ENCODE results near the gene ZNRF4. TPM values are rescaled to one million over a fixed set of nuclear protein-coding genes. Genes with fewer than 3 reads are reported as not detected.

ZNRF4 gene
- total and polyA plus RNA-seq, 2 donors from 2014 or later: not detected

DNA sequence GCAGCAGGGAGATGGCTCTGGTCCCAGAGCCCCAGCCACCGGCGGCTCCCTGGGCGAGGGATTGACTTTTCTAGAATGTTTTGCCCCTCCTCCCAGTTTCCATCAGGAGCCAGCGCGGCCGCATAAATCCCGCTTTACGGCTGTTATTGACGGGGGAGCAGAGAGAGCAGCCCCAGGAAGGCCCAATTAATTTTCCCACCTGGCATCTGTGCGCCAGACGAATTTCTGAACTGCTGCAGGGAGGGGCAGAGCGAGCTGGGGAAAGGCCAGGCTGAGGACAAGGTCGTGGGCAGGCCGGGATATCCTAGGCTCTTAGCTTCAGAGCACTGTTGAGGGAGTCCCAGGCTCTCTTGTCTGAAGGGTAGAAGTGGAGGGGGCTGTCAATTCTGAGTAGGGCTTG, 24.7 kb downstream of the ZNRF4 start:
- H3K4me3 ChIP-seq (ENCODE audit: low read length in 3 of 3): no peak overlapping the region
- TF ChIP-seq, protein P1, sequence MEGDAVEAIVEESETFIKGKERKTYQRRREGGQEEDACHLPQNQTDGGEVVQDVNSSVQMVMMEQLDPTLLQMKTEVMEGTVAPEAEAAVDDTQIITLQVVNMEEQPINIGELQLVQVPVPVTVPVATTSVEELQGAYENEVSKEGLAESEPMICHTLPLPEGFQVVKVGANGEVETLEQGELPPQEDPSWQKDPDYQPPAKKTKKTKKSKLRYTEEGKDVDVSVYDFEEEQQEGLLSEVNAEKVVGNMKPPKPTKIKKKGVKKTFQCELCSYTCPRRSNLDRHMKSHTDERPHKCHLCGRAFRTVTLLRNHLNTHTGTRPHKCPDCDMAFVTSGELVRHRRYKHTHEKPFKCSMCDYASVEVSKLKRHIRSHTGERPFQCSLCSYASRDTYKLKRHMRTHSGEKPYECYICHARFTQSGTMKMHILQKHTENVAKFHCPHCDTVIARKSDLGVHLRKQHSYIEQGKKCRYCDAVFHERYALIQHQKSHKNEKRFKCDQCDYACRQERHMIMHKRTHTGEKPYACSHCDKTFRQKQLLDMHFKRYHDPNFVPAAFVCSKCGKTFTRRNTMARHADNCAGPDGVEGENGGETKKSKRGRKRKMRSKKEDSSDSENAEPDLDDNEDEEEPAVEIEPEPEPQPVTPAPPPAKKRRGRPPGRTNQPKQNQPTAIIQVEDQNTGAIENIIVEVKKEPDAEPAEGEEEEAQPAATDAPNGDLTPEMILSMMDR (IDR thresholded peaks at IDR 0.05; ENCODE audit: borderline replicate concordance, extremely low read depth, insufficient read depth): no peak
- no peak overlapping the region for H3K9ac ChIP-seq (ENCODE audit: low read length in 3 of 3)
- DNase-seq (peak in 1 of 5 donors; percentile 37), FAIRE-seq (no peak)
- no peaks in the 10 kb centered on the region for H3K36me3 ChIP-seq (ENCODE audit: control insufficient read depth in 2 of 3, insufficient read depth in 3 of 3, low read length in 3 of 3)
- peaks cover 0 to 14% (median 5%) of the 10 kb centered on the region in 3 donors for H3K9me3 ChIP-seq (ENCODE audit: control insufficient read depth in 2 of 3, insufficient read depth in 1 of 3, low read length in 3 of 3)
- H3K4me1 ChIP-seq (ENCODE audit: control insufficient read depth in 2 of 3, insufficient read depth in 2 of 3, low read depth in 1 of 3, low read length in 3 of 3): no peaks in the 10 kb centered on the region
- H3K27me3 ChIP-seq (ENCODE audit: control insufficient read depth, insufficient read depth, low read length): peaks cover 2% of the 10 kb centered on the region
- no peak overlapping the region for H3K27ac ChIP-seq (ENCODE audit: low read depth in 2 of 2, low read length in 2 of 2)
- intact Hi-C loops (cut with DNase I): no loop called here

DNA sequence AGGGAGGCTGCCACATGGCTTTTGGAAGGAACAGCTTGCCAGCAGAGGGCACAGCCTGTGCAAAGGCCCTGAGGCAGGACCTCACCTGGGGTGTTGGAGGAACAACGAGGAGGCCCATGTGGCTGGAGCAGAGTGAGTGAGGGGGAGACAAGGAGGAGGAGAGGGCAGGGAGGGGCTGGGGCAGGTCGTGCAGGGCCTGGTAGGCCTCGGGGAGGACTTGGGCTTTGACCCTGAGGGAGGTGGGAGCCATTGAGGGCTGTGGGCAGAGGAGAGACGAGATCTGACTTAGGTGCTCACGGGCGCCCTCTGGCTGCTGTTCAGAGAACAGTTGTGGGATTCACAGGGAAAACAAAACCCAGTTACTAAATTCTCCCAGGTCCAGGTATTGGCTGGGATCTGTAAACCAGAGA, 25.2 kb downstream of the ZNRF4 start:
- H3K4me1 ChIP-seq (ENCODE audit: control insufficient read depth in 2 of 3, insufficient read depth in 2 of 3, low read depth in 1 of 3, low read length in 3 of 3): no peaks in the 10 kb centered on the region
- no peak overlapping the region for H3K27ac ChIP-seq (ENCODE audit: low read depth in 2 of 2, low read length in 2 of 2)
- TF ChIP-seq, protein P1 (IDR thresholded peaks at IDR 0.05; ENCODE audit: borderline replicate concordance, extremely low read depth, insufficient read depth): peak; percentile 36
- DNase-seq (peak in 1 of 5 donors; percentile 14), FAIRE-seq (no peak)
- H3K27me3 ChIP-seq (ENCODE audit: control insufficient read depth, insufficient read depth, low read length): peaks cover 2% of the 10 kb centered on the region
- intact Hi-C loops (cut with DNase I): no loop called here
- no peak overlapping the region for H3K4me3 ChIP-seq (ENCODE audit: low read length in 3 of 3)
- H3K9ac ChIP-seq (ENCODE audit: low read length in 3 of 3): no peak overlapping the region
- no peaks in the 10 kb centered on the region for H3K36me3 ChIP-seq (ENCODE audit: control insufficient read depth in 2 of 3, insufficient read depth in 3 of 3, low read length in 3 of 3)
- peaks cover 0 to 14% (median 5%) of the 10 kb centered on the region in 3 donors for H3K9me3 ChIP-seq (ENCODE audit: control insufficient read depth in 2 of 3, insufficient read depth in 1 of 3, low read length in 3 of 3)

DNA sequence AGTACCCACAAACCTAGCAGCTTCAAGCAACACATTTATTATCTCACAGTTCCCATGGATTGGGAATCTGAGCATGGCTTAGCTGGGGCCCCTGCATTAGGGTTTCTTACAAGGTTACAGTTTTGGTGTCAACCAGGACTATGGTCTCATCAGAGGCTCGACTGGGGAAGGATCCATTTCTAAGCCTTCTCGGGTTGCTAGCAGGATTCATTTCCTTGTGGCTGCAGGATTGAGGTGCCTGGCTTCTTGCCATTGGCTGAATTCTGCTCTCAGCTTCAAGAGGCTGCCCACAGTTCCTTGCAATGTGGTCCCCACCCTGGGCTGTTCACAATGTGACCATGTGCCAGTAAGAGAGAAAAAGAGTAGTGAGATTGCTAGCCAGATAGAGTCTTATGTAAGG, 26.7 kb downstream of the ZNRF4 start:
- no peaks in the 10 kb centered on the region for H3K36me3 ChIP-seq (ENCODE audit: control insufficient read depth in 2 of 3, insufficient read depth in 3 of 3, low read length in 3 of 3)
- H3K4me3 ChIP-seq (ENCODE audit: low read length in 3 of 3): no peak overlapping the region
- H3K27ac ChIP-seq (ENCODE audit: low read depth in 2 of 2, low read length in 2 of 2): no peak overlapping the region
- H3K4me1 ChIP-seq (ENCODE audit: control insufficient read depth in 2 of 3, insufficient read depth in 2 of 3, low read depth in 1 of 3, low read length in 3 of 3): no peaks in the 10 kb centered on the region
- no peak overlapping the region for H3K9ac ChIP-seq (ENCODE audit: low read length in 3 of 3)
- intact Hi-C loops (cut with DNase I): no loop called here
- TF ChIP-seq, protein P1 (IDR thresholded peaks at IDR 0.05; ENCODE audit: borderline replicate concordance, extremely low read depth, insufficient read depth): no peak
- no peak for FAIRE-seq
- DNase-seq: no peak
- peaks cover 0 to 14% (median 5%) of the 10 kb centered on the region in 3 donors for H3K9me3 ChIP-seq (ENCODE audit: control insufficient read depth in 2 of 3, insufficient read depth in 1 of 3, low read length in 3 of 3)
- peaks cover 2% of the 10 kb centered on the region for H3K27me3 ChIP-seq (ENCODE audit: control insufficient read depth, insufficient read depth, low read length)
